Natural killer cell (primary cell): ENCODE measurements around the gene ADAP1. TPM values are rescaled to one million over a fixed set of nuclear protein-coding genes. Genes with fewer than 3 reads are reported as not detected.

ENCODE experiments used
- ATAC-seq, 3 donors: fragments of 150-1000 bp in 2 of 3; fragments of 200-7000 bp in 1 of 3; cut with Tn5 transposase; 1 replicate in 1 of 3; 2 replicates in 2 of 3; pipeline ENCODE4 v1.10.0; 2021; ENCODE audit warnings: mild to moderate bottlenecking in 2 of 3, moderate library complexity in 2 of 3
- DNase-seq, 2 donors: peaks; one replicate each; pipeline versions ENCODE4 v3.0.0 to v3.0.0-alpha.2; 2013 to 2021; ENCODE audit warnings: mixed read lengths in 1 of 2
- H3K27ac ChIP-seq: one replicate; pipeline ENCODE4 v1.5.1; 2013; ENCODE audit warnings: mild to moderate bottlenecking, low read length
- H3K27me3 ChIP-seq: one replicate; pipeline ENCODE4 v1.6.1; 2013; ENCODE audit warnings: low read length; ENCODE audit not compliant: control insufficient read depth, insufficient read depth
- H3K36me3 ChIP-seq: one replicate; pipeline ENCODE4 v1.6.1; 2013; ENCODE audit warnings: low read length; ENCODE audit not compliant: control insufficient read depth, insufficient read depth
- H3K4me1 ChIP-seq: one replicate; pipeline ENCODE4 v1.6.1; 2013; ENCODE audit warnings: low read length; ENCODE audit not compliant: control insufficient read depth, insufficient read depth
- H3K4me3 ChIP-seq: one replicate; pipeline ENCODE4 v1.5.1; 2013; ENCODE audit warnings: low read length
- H3K9me3 ChIP-seq: one replicate; pipeline ENCODE4 v1.6.1; 2013; ENCODE audit warnings: low read length; ENCODE audit not compliant: control insufficient read depth, insufficient read depth
- H3K27ac Mint-ChIP-seq, 2 donors: one replicate each; pipeline ENCODE4 v1.8.0; 2022; ENCODE audit warnings: mild to moderate bottlenecking in 2 of 2, mixed read lengths in 2 of 2, moderate library complexity in 1 of 2
- H3K27me3 Mint-ChIP-seq, 2 donors: one replicate each; pipeline ENCODE4 v1.8.0; 2022; ENCODE audit warnings: low read depth in 2 of 2, mixed read lengths in 2 of 2
- H3K36me3 Mint-ChIP-seq: one replicate; pipeline ENCODE4 v1.8.0; 2022; ENCODE audit warnings: mixed read lengths
- H3K4me1 Mint-ChIP-seq, 2 donors: one replicate each; pipeline ENCODE4 v1.8.0; 2022; ENCODE audit warnings: mixed read lengths in 2 of 2
- H3K4me3 Mint-ChIP-seq: one replicate; pipeline ENCODE4 v1.8.0; 2022; ENCODE audit warnings: mild to moderate bottlenecking, moderate library complexity, mixed read lengths
- H3K9me3 Mint-ChIP-seq, 2 donors: one replicate each; pipeline ENCODE4 v1.8.0; 2022; ENCODE audit warnings: mixed read lengths in 2 of 2
- CTCF ChIP-seq: fragments of 200-600 bp; IDR thresholded peaks from one replicate; pipeline ENCODE4 v1.8.0; 2022; ENCODE audit warnings: antibody characterized with exemption
- WGBS: methylation state at CpG from one replicate; pipeline ENCODE4 v1.1.7; 2013; ENCODE audit warnings: missing lambda C conversion rate; ENCODE audit not compliant: insufficient coverage; 5-methylcytosine and 5-hydroxymethylcytosine counted together
- intact Hi-C: fragments of 100-400 bp; cut with micrococcal nuclease; formaldehyde crosslinking; loops from one replicate; pipeline ENCODE4 v1.14.2; 2022
- total RNA-seq, 4 donors: library from RNA; stranded (reverse); fragments of 120-200 nt in 1 of 4; gene quantifications; one replicate each; pipeline versions ENCODE4 v1.2.3 to v1.2.4, GENCODE V29; 2013 to 2022

Gene ADAP1
- total RNA-seq, 3 donors from 2014 or later (not counting 1 experiment from before 2014, with no cell fraction given) = 87.2 to 117 (median 89.2) TPM

GRCh38 chr7:979886-980571 is 25.5 kb upstream of the ADAP1 start:
- Histone ChIP-seq H3K27me3 (no peaks in the 10 kb centered on the region), H3K9me3 (no peaks in the 10 kb centered on the region)

GRCh38 chr7:979151-979550 is 24.7 kb upstream of the ADAP1 start:
- DNase-seq (no peak), ATAC-seq (no peak)
- WGBS = 91% methylated on average over 16 of the region's 16 CpGs
- Histone ChIP-seq H3K27ac (no peak overlapping the region), H3K9me3 (no peaks in the 10 kb centered on the region), H3K36me3 (no peaks in the 10 kb centered on the region), H3K4me3 (no peak overlapping the region), H3K27me3 (no peaks in the 10 kb centered on the region), H3K4me1 (peaks cover 13% of the 10 kb centered on the region)
- no peaks in the 10 kb centered on the region for H3K27me3 Mint-ChIP-seq
- no peak for TF ChIP-seq CTCF
- H3K4me1 Mint-ChIP-seq = peaks cover 0 to 5% of the 10 kb centered on the region in 2 donors
- intact Hi-C loops = no loop called here
- H3K4me3 Mint-ChIP-seq = no peak overlapping the region
- no peak overlapping the region for H3K27ac Mint-ChIP-seq
- no peaks in the 10 kb centered on the region for H3K9me3 Mint-ChIP-seq
- no peaks in the 10 kb centered on the region for H3K36me3 Mint-ChIP-seq

More at GRCh38 chr7:979886-980571, 25.5 kb upstream of the ADAP1 start:
- intact Hi-C loops = no loop called here
- WGBS = 78% methylated on average over 15 of the region's 15 CpGs
- no peaks in the 10 kb centered on the region for H3K9me3 Mint-ChIP-seq
- Histone ChIP-seq H3K4me1 (peaks cover 6% of the 10 kb centered on the region), H3K27ac (no peak overlapping the region), H3K4me3 (no peak overlapping the region), H3K36me3 (no peaks in the 10 kb centered on the region)
- H3K27ac Mint-ChIP-seq = no peak overlapping the region
- H3K36me3 Mint-ChIP-seq = no peaks in the 10 kb centered on the region
- ATAC-seq (no peak), DNase-seq (no peak)
- peaks cover 0 to under 1% of the 10 kb centered on the region in 2 donors for H3K4me1 Mint-ChIP-seq
- H3K4me3 Mint-ChIP-seq = no peak overlapping the region
- H3K27me3 Mint-ChIP-seq = no peaks in the 10 kb centered on the region
- no peak for TF ChIP-seq CTCF

- Mint-ChIP-seq H3K27me3 (no peaks in the 10 kb centered on the region), H3K4me3 (no peak overlapping the region), H3K9me3 (no peaks in the 10 kb centered on the region), H3K36me3 (no peaks in the 10 kb centered on the region), H3K4me1 (peaks cover 0 to 5% of the 10 kb centered on the region in 2 donors), H3K27ac (no peak overlapping the region)
- TF ChIP-seq CTCF = no peak
- ATAC-seq = no peak
- H3K27ac ChIP-seq = no peak overlapping the region
- H3K9me3 ChIP-seq = no peaks in the 10 kb centered on the region
- H3K36me3 ChIP-seq = no peaks in the 10 kb centered on the region
- intact Hi-C loops = no loop called here
- H3K27me3 ChIP-seq = no peaks in the 10 kb centered on the region
- no peak for DNase-seq
- WGBS = 92% methylated on average over 24 of the region's 24 CpGs
- no peak overlapping the region for H3K4me3 ChIP-seq
- H3K4me1 ChIP-seq = peaks cover 19% of the 10 kb centered on the region
These were observed 24.1 kb upstream of the ADAP1 start for GRCh38 chr7:978416-979091.
